ENCODE results near the gene ABHD17C. TPM values are rescaled to one million over a fixed set of nuclear protein-coding genes. Genes with fewer than 3 reads are reported as not detected.
"Not testable (repeated sequence)": the region's sequence is repeated elsewhere in the genome, so short reads cannot be mapped to it uniquely, and the experiment has no call there.

Gene ABHD17C
- total RNA-seq (2012; rRNA removed) = 1.3 and 2.2 TPM in 2 replicates

GRCh38 chr15:80695099-80695910 is at the start of gene ABHD17C:
Gene ABHD17C (plus strand): TSS chr15:80695310. CDS start chr15:80695430, 120 bp downstream.
- Histone ChIP-seq H3K36me3 (ENCODE audit: insufficient read depth, low read length) (no peaks in the 10 kb centered on the region), H3K4me3 (ENCODE audit: low read length) (peak within 1 kb of the TSS; percentile 85), H3K4me1 (ENCODE audit: control insufficient read depth, insufficient read depth, low read length) (peaks cover 16% of the 10 kb centered on the region), H3K27me3 (ENCODE audit: control insufficient read depth, insufficient read depth, low read length) (no peaks in the 10 kb centered on the region), H3K9ac (ENCODE audit: low read depth, low read length) (peak within 1 kb of the TSS; percentile 75), H3K9me3 (replicated peaks; ENCODE audit: low read length) (no peaks in the 10 kb centered on the region), H3K4me2 (ENCODE audit: low read length) (peak within 1 kb of the TSS; percentile 99)

- no peak overlapping the region for H3K4me2 ChIP-seq (ENCODE audit: low read length)
- H3K27me3 ChIP-seq (ENCODE audit: control insufficient read depth, insufficient read depth, low read length) = no peaks in the 10 kb centered on the region
- H3K36me3 ChIP-seq (ENCODE audit: insufficient read depth, low read length) = no peaks in the 10 kb centered on the region
- no peak overlapping the region for H3K4me3 ChIP-seq (ENCODE audit: low read length)
- peaks cover 3% of the 10 kb centered on the region for H3K9me3 ChIP-seq (replicated peaks; ENCODE audit: low read length)
- H3K9ac ChIP-seq (ENCODE audit: low read depth, low read length) = no peak overlapping the region
- H3K4me1 ChIP-seq (ENCODE audit: control insufficient read depth, insufficient read depth, low read length) = no peaks in the 10 kb centered on the region
Measured at GRCh38 chr15:80645494-80646065, 49.5 kb upstream of the ABHD17C start.

- H3K4me1 ChIP-seq (ENCODE audit: control insufficient read depth, insufficient read depth, low read length); H3K9me3 ChIP-seq (replicated peaks; ENCODE audit: low read length); H3K4me2 ChIP-seq (ENCODE audit: low read length); H3K4me3 ChIP-seq (ENCODE audit: low read length); H3K27me3 ChIP-seq (ENCODE audit: control insufficient read depth, insufficient read depth, low read length); H3K36me3 ChIP-seq (ENCODE audit: insufficient read depth, low read length); H3K9ac ChIP-seq (ENCODE audit: low read depth, low read length): not testable (repeated sequence)
Measured at GRCh38 chr15:80647424-80647823, 47.7 kb upstream of the ABHD17C start.

- Histone ChIP-seq H3K4me2 (ENCODE audit: low read length) (no peak overlapping the region), H3K27me3 (ENCODE audit: control insufficient read depth, insufficient read depth, low read length) (peaks cover 5% of the 10 kb centered on the region), H3K4me3 (ENCODE audit: low read length) (no peak overlapping the region), H3K9ac (ENCODE audit: low read depth, low read length) (no peak overlapping the region), H3K4me1 (ENCODE audit: control insufficient read depth, insufficient read depth, low read length) (no peaks in the 10 kb centered on the region), H3K36me3 (ENCODE audit: insufficient read depth, low read length) (no peaks in the 10 kb centered on the region), H3K9me3 (replicated peaks; ENCODE audit: low read length) (no peaks in the 10 kb centered on the region)
Measured at GRCh38 chr15:80654299-80654698, 40.8 kb upstream of the ABHD17C start.

- H3K4me2 ChIP-seq (ENCODE audit: low read length) = no peak overlapping the region
- H3K27me3 ChIP-seq (ENCODE audit: control insufficient read depth, insufficient read depth, low read length) = peaks cover 1% of the 10 kb centered on the region
- no peaks in the 10 kb centered on the region for H3K4me1 ChIP-seq (ENCODE audit: control insufficient read depth, insufficient read depth, low read length)
- no peak overlapping the region for H3K4me3 ChIP-seq (ENCODE audit: low read length)
- no peaks in the 10 kb centered on the region for H3K36me3 ChIP-seq (ENCODE audit: insufficient read depth, low read length)
- H3K9ac ChIP-seq (ENCODE audit: low read depth, low read length) = no peak overlapping the region
- H3K9me3 ChIP-seq (replicated peaks; ENCODE audit: low read length) = no peaks in the 10 kb centered on the region
Measured at GRCh38 chr15:80659375-80659774, 35.7 kb upstream of the ABHD17C start.

- H3K4me1 ChIP-seq (ENCODE audit: control insufficient read depth, insufficient read depth, low read length) = no peaks in the 10 kb centered on the region
- H3K27me3 ChIP-seq (ENCODE audit: control insufficient read depth, insufficient read depth, low read length) = no peaks in the 10 kb centered on the region
- no peak overlapping the region for H3K4me3 ChIP-seq (ENCODE audit: low read length)
- H3K4me2 ChIP-seq (ENCODE audit: low read length) = no peak overlapping the region
- no peak overlapping the region for H3K9ac ChIP-seq (ENCODE audit: low read depth, low read length)
- no peaks in the 10 kb centered on the region for H3K36me3 ChIP-seq (ENCODE audit: insufficient read depth, low read length)
- H3K9me3 ChIP-seq (replicated peaks; ENCODE audit: low read length) = no peaks in the 10 kb centered on the region
Measured at GRCh38 chr15:80660119-80660518, 35.0 kb upstream of the ABHD17C start.

- H3K4me2 ChIP-seq (ENCODE audit: low read length) = no peak overlapping the region
- no peak overlapping the region for H3K9ac ChIP-seq (ENCODE audit: low read depth, low read length)
- H3K4me1 ChIP-seq (ENCODE audit: control insufficient read depth, insufficient read depth, low read length) = no peaks in the 10 kb centered on the region
- no peaks in the 10 kb centered on the region for H3K9me3 ChIP-seq (replicated peaks; ENCODE audit: low read length)
- H3K27me3 ChIP-seq (ENCODE audit: control insufficient read depth, insufficient read depth, low read length) = no peaks in the 10 kb centered on the region
- no peak overlapping the region for H3K4me3 ChIP-seq (ENCODE audit: low read length)
- no peaks in the 10 kb centered on the region for H3K36me3 ChIP-seq (ENCODE audit: insufficient read depth, low read length)
Measured at GRCh38 chr15:80662129-80662528, 33.0 kb upstream of the ABHD17C start.

GRCh38 chr15:80662757-80663553 is 32.2 kb upstream of the ABHD17C start:
- H3K4me2 ChIP-seq (ENCODE audit: low read length) = no peak overlapping the region
- H3K9me3 ChIP-seq (replicated peaks; ENCODE audit: low read length) = no peaks in the 10 kb centered on the region
- H3K4me3 ChIP-seq (ENCODE audit: low read length) = no peak overlapping the region
- H3K4me1 ChIP-seq (ENCODE audit: control insufficient read depth, insufficient read depth, low read length) = no peaks in the 10 kb centered on the region
- H3K27me3 ChIP-seq (ENCODE audit: control insufficient read depth, insufficient read depth, low read length) = no peaks in the 10 kb centered on the region
- H3K36me3 ChIP-seq (ENCODE audit: insufficient read depth, low read length) = no peaks in the 10 kb centered on the region
- H3K9ac ChIP-seq (ENCODE audit: low read depth, low read length) = no peak overlapping the region

GRCh38 chr15:80665151-80665550 is 30.0 kb upstream of the ABHD17C start:
- H3K4me3 ChIP-seq (ENCODE audit: low read length) = no peak overlapping the region
- H3K4me2 ChIP-seq (ENCODE audit: low read length) = no peak overlapping the region
- peaks cover 4% of the 10 kb centered on the region for H3K4me1 ChIP-seq (ENCODE audit: control insufficient read depth, insufficient read depth, low read length)
- H3K36me3 ChIP-seq (ENCODE audit: insufficient read depth, low read length) = no peaks in the 10 kb centered on the region
- H3K27me3 ChIP-seq (ENCODE audit: control insufficient read depth, insufficient read depth, low read length) = no peaks in the 10 kb centered on the region
- H3K9ac ChIP-seq (ENCODE audit: low read depth, low read length) = no peak overlapping the region
- H3K9me3 ChIP-seq (replicated peaks; ENCODE audit: low read length) = no peaks in the 10 kb centered on the region

GRCh38 chr15:80667936-80668335 is 27.2 kb upstream of the ABHD17C start:
- peaks cover 4% of the 10 kb centered on the region for H3K4me1 ChIP-seq (ENCODE audit: control insufficient read depth, insufficient read depth, low read length)
- no peak overlapping the region for H3K4me2 ChIP-seq (ENCODE audit: low read length)
- H3K9me3 ChIP-seq (replicated peaks; ENCODE audit: low read length) = no peaks in the 10 kb centered on the region
- no peak overlapping the region for H3K9ac ChIP-seq (ENCODE audit: low read depth, low read length)
- H3K4me3 ChIP-seq (ENCODE audit: low read length) = no peak overlapping the region
- no peaks in the 10 kb centered on the region for H3K36me3 ChIP-seq (ENCODE audit: insufficient read depth, low read length)
- H3K27me3 ChIP-seq (ENCODE audit: control insufficient read depth, insufficient read depth, low read length) = no peaks in the 10 kb centered on the region

- Histone ChIP-seq H3K4me3 (ENCODE audit: low read length) (no peak overlapping the region), H3K27me3 (ENCODE audit: control insufficient read depth, insufficient read depth, low read length) (no peaks in the 10 kb centered on the region), H3K4me2 (ENCODE audit: low read length) (no peak overlapping the region), H3K36me3 (ENCODE audit: insufficient read depth, low read length) (no peaks in the 10 kb centered on the region), H3K9ac (ENCODE audit: low read depth, low read length) (no peak overlapping the region), H3K9me3 (replicated peaks; ENCODE audit: low read length) (no peaks in the 10 kb centered on the region), H3K4me1 (ENCODE audit: control insufficient read depth, insufficient read depth, low read length) (peaks cover 4% of the 10 kb centered on the region)
Measured at GRCh38 chr15:80668546-80669236, 26.4 kb upstream of the ABHD17C start.
